GM19397 (cell line): ENCODE results near the gene ZFTA.
"Not testable (repeated sequence)": the region's sequence is repeated elsewhere in the genome, so short reads cannot be mapped to it uniquely, and the experiment has no call there.

Experiments
- ATAC-seq: cut with Tn5 transposase; IDR thresholded peaks from one replicate; pipeline ENCODE4 v1.9.1; 2021; ENCODE audit warnings: mild to moderate bottlenecking, moderate library complexity; ENCODE audit not compliant: unreplicated experiment

ZFTA gene

DNA sequence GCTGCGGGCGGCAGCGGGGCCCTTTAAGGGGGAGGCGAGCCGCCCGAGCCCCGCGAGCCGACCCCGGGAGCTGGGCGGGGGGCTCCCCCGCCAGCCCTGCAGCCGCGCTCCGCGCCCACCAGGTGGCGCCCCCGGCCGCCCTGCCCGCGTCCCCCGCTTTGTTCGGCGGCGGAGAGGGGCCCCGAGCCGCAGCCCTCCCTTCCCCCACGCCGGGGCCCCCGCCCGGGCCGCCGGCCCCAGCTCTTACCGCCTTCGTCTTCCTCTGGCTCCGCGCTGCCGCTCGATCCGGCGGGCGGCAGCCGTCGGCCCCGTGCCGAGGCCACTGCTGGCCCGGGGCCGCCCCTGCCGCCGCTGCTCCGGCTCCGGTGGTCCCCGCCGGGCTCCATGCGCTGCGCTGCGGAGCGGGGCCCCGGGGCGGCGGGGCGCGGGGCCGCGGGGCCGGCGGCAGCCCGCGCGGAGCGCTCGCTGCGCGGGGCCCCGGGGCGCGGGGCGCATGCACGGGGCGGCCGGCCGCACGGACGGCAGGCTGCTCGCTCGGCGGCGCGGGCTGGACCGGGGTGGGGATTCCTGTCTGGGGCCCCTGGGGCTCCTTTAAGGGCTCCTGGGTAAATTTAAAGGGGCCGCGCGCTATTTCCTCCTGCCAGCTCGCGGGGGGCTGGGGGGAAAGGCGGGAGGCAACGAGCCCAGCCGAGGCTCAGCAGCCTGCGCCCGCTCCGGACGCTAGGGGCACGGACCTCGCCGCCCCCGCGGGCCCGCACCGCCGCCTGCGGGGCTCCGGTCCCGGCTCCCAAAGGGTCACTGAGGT, at the start of gene ZFTA:
ZFTA (minus strand) TSS at position 539 of the 805 bp plus-strand sequence; CDS start at position 386, 153 bp downstream.
- ATAC-seq = peak; percentile 48

DNA sequence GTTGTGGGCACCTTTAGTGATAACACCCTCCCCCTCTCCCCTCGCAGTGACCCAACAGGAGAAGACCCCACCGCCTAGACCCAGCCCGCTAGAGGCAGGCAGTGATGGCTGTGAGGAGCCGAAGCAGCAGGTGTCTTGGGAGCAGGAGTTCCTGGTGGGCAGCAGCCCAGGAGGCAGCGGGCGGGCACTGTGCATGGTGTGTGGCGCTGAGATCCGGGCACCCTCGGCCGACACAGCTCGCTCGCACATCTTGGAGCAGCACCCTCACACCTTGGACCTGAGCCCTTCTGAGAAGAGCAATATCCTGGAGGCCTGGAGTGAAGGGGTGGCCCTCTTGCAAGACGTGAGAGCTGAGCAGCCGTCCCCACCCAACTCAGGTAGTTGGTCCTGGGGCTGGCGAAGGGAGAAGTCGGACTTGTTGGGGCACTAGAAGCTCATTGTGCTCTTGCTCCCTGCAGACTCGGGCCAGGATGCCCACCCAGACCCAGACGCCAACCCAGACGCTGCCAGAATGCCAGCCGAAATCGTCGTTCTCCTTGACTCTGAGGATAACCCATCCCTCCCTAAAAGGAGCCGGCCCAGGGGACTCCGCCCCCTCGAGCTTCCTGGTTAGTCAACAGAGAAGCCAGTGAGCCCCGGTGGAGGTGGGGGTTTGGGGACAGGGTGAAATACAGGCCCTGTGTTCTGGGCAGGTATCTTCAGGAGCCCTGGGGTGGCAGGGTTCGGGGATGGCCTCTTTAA, 49.4 kb upstream of the ZFTA start:
- ATAC-seq = no peak

DNA sequence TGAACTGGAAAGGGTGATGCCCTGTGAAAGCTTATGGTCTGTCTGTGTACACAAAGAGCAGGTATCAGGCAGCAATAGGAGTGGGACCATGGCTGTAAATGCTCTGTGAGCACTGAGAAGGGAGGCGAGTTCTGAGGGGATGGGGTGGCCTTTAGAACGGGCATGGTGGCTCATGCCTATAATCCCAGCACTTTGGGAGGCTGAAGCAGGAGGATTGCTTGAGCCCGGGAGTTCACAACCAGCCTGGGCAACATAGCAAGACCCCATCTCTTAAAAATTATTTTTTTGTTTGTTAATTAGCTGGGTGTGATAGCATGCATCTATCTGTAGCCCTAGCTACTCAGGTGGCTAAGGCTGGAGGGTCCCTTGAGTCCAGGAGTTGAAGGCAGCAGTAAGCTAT, 48.2 kb upstream of the ZFTA start:
- no peak for ATAC-seq

DNA sequence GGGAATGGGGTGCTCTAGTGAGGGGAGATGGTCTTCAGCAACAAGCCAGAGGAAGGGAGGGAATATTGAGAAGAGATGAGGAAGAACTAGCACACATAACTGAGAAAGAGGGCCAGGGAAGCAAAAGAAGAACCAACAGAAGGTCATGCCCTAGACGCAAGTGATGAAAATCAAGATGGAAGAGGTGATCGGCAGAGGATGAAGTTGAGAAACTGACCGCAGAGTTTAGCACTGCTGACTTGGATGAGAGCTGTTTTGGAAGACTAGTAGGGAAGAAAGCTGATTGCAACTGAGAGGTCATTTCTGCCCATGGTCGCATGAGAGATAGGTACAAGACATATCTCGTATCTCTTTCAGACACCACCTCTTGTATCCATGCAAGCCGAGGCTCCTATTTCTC, 47.6 kb upstream of the ZFTA start:
- ATAC-seq = no peak

DNA sequence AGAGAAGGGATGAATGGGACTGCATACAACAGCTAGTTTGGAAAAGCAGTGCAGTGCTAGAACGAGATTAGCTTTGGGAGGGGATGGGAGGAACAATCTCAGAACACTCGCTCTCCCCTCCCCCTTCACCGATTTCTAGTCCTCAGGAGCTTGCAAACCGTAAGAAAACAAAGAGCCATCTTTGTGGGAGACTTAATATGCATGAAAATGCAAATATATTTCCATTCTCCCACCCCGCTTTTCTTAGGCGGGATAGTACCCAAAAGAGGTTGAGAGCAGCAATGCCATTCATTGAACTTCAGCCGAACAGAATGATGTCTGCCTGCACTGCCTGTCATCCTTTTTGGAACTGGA, 45.8 kb upstream of the ZFTA start:
- no peak for ATAC-seq

DNA sequence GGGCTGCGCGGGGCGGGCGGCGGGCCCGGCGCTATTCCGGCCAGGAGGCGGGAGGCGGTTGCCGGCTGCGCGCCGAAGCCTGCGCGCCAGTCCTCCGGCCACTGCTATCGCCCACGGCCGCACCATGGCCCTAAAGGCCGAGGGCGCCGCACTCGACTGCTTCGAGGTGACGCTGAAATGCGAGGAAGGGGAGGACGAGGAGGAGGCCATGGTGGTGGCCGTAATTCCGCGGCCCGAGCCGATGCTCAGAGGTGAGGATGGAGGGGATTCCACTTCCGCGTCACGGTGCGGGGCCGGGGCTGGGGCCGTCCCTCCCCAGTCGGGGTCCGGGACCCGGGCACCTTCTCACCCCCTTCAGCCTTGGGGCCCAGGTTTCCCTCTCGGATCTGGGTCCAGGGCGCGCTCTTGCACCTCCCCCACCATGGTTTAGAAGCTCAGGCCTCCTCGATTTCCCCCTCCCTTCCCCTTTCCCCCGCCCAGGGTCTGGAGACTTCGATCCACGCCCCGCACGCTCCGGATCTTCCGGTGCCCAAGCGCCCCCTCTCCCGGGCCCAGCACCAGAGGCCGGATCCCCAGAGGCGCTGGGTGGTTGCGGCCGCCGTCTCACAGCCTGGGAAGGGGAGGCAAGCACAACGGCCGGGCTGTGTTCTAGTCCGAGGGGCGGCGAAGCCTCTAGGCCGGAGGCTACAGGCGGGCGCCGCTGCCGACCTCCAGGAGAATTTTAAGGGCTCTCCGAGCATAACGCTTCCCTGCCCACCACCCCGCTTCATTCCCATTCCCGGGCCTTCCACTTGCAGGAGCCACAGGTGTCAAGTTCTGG, 45.2 kb upstream of the ZFTA start:
- ATAC-seq = peak; percentile 43

DNA sequence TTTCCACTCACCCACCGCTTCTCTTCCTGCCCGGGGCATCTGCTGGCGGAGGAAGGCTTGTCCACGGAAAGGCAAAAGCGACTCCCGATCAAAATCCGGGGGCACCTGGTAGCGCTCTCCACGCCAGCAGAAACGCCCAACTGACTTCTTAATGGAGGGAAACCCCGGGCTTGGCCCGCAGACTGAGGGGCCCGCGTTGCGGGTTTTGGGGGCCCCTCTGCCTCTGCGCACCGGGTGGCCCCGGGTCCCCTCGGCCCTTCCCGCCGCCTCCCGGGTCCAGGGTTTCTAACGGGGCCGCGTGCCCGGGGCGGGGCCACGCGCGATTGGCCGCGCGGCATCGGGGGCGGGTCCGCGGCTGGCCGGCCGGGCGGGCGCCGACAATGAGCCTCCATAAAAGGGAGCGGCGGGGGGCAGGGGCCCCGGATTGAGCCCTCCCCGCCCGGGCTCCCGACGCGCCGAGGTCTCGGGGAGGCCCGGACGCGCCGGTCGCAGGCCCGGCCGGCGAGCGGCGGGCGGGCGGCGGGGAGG, 44.5 kb upstream of the ZFTA start, which contains the start of gene SPINDOC:
SPINDOC (plus strand) TSS at position 422 of the 528 bp plus-strand sequence. CDS start 231 bp downstream, outside the sequence.
- ATAC-seq = peak; percentile 85

DNA sequence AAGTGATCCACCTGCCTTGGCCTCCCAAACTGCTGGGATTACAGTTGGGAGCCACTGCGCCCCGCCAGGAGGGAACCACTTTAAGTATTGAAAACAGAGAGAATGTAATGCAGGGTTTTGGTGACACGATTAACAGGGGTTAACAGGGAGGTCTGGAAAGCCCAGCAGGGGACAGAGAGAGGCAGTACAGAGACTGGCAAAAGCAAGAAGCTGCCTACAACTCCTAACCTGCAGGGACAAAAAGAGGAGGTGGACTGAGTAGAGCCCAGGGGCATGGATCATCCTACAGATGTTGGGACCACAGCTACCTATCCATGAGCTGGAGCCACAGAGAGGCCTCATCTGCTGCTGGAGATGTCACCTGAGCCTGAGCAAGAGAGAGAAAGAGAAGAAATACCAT, 42.9 kb upstream of the ZFTA start:
- no peak for ATAC-seq

DNA sequence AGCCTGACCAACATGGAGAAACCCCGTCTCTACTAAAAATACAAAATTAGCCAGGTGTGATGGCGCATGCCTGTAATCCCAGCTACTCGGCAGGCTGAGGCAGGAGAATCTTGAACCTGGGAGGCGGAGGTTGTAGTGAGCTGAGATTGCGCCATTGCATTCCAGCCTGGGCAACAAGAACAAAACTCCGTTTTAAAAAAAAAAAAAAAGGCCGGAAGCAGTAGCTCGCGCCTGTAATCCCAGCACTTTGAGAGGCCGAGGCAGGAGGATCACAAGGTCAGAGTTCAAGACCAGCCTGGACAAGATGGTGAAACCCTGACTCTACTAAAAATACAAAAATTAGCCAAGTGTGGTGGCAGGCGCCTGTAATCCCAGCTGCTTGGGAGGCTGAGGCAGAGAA, 41.8 kb upstream of the ZFTA start:
- not testable (repeated sequence) for ATAC-seq

DNA sequence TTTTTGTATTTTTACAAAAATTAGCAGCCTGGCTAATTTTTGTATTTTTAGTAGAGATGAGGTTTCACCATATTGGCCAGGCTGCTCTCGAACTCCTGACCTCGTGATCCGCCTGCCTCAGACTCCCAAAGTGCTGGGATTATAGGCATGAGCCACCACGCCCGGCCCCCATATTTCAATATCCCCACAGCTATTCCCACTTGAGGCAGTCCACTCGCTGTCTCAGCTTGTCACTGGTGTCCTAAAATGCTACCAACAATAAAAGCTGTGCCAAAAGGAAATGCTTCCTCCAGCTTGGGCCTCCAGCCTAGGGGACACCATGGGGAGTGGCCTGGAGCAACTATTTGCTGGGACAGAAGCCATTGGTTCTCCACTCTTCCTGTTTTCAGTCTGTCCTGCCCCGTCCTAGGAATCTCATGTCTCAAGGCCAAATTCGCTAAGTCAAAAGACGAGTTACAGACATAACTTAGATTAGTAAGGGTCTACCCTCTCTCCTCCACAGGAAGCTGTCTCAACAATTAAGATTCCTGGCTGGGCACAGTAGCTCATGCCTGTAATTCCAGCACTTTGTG, 37.4 kb upstream of the ZFTA start:
- no peak for ATAC-seq

DNA sequence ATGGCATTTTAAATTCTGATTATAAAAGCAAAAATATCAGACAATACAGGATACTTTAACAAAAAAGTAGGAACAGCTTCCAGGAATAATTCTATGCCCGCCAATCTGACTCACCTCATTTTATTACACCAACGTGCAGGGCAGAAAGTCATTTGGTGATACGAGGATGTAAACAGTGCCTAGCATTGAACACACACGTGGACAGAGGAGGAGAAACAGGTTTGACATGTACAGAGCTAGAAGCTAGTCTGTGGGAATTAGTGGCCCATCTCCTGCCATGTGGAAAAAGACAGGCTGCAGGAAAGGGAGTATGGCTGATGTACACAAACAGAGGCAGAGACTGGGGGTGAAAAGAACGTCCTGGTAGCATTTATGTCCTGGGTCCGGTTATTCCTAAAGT, 35.7 kb upstream of the ZFTA start:
- ATAC-seq = no peak

DNA sequence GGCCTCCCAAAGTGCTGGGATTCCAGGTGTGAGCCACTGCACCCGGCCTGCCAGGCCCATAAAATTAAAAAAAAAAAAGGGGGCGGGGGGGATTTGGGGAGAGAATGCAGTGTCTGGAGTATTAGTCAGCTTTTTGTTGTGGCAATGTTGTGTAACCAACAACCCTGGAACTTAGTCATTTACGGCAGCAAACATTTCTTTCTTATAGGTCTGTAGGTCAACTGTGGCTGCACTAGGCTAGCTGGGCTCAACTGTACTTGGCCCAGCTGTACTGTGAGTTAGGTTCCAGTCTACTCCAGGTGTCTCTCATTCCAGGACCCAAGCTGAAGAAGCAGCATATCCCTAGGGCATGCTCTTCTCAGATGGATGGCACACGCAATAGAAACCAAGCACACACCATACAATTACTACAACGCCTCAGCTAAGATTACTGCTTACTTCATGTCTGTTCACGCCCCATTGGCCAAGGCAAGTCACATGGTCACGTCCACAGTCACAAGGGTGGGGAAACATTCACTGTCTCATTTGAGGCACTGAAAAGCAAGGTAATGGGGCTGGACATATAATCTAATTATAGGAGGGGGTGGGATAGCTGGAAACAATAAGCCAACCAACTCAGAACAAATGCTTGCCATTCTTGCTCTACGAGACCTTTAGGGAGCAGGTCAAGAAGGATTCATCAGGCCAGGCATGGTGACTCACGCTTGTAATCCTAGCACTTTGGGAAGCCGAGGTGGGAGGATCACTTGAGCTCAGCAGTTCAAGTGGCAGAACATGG, 34.3 kb upstream of the ZFTA start:
- ATAC-seq = no peak

DNA sequence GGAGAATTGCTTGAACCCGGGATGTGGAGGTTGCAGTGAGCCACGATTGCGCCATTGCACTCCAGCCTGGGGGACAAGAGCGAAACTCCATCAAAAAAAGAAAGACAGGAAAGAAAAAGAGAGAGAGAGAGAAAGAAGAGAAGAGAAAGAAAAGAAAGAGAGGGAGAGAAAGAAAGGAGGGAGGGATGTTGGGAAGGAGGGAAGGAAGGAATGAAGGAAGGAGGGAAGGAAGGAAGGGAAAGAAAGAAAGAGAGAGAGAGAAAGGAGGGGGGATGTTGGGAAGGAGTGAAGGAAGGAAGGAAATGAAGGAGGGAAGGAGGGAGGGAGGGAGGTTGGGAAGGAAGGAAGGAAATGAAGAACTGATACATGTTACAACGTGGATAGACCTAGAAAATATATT, 32.3 kb upstream of the ZFTA start:
- no peak for ATAC-seq

DNA sequence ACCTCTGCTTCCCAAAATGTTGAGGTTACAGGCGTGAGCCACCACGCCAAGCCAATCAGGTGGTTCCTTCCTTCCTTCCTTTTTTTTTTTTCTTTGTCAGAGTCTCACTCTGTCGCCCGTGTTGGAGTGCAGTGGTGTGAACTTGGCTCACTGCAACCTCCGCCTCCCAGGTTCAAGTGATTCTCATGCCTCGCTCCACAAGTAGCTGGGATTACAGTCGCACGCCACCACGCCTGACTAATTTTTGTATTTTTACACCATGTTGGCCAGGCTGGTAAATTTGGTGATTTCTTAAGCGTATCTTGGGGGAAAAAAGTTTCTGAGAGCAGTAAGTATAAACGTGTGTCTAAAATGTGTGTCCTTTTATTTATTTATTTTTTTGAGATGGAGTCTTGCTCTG, 26.5 kb upstream of the ZFTA start:
- ATAC-seq = no peak

DNA sequence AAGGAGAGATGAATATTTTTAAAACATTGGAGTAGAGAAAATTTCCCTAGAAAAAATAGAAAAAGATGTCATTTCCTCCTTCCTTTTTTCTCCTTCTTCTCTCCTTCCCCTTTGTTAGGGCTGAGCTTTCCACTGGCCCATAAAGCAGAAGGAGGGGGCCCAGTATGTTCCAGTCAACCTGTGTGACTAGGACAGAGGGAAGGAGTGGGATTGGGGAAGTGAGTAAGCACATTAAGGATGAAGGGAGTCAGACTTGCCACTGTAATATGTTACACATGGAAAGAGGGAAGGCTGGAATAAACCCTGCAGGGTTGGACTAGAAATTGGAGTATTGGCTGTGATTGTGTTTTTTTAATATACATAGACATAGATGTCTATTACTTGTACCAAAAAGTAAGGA, 24.6 kb upstream of the ZFTA start:
- no peak for ATAC-seq

DNA sequence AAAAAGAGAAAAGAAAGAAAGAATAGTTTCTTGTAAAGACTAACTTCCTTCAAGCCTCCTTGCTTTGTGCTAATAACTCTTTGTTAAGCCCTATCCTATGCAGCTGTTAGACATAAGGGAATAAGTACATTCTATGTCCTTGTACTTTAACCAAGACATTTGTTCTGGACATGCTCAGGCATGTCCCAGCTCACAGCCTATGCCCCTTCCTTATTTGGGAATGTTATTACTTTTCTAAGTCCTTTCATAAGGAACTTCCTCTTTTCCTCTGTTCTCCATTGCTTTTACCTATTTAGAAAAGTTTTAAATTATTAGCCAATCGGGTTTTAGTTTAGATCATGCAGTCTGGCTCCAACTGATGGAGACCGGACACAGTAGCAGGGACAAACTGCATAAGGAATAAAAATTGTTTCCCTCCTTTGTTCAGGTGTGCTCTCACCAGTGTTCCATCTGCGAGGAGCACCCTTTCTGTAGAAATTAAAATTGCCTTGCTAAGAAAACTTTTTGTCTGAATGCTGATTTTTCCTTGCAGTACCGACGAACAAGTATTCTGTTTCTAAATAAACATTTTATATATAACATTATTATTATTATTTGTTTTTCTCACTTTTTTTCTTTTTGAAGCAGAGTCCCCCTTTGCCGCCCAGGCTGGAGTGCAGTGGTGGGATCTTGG, 23.1 kb upstream of the ZFTA start:
- ATAC-seq = no peak

DNA sequence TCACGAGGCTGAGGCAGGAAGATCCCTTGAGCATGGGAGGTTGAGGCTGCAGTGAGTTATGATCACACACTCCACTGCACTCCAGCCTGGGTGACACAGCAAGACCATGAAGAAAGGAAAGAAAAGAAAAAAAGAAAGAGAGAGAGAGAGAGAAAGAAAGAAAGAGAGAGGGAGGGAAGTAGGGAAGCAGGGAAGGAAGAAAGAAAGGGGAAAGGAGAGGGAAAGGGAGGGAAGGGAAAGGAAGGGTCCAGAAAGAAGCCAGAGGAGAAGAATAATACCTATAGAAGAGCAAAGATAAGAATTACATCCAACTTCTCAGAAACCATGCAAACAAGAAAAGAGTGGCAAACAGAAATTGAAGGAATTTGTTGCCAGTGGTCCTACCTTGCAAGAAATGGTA, 17.2 kb upstream of the ZFTA start:
- ATAC-seq = no peak

DNA sequence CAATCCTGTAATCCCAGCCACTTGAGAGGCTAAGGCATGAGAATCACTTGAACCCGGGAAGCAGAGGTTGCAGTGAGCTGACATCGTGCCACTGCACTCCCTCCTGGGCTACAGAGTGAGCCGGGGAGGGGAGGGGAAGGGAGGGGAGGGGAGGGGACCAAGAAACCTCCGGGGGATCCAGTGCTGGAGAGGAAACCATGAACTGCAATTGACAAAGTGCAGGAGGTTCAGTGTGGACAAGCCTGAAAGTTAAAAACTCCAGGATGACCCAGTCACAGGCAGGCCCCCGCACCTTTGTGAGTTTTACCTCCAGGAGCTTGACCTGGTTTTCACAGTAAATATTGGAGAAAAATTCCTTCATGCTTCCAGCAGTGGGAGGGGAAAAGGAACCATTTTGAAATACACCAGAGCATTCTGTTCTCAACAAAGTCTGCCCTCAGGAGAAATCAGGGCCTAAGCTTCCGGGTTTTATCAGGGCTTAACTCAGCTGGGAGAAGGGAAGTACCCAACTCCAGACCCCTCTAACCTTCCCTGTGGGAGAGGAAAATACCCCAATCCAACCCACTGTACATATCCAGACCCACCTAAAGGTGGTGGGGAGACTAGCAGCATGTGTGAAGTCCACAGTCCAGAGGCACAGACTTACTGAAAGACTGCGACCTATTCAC, 15.5 kb upstream of the ZFTA start:
- ATAC-seq = no peak

DNA sequence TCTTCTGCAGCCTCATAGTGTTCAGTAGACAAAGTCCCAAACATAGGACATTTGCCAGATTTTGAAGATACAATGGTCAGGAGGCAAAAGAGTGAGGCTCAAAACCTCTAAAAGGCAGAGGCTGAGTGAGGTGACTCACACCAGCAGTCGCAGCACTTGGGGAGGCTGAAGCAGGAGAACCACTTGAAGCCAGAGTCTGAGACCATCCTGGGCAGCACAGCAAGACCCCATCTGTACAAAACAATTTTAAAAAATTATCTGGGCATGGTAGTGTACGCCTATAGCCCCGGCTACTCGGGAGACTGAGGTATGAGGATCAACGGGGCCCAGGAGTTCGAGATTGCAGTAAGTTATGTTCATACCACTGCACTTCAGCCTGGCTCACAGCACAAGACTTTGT, 14.2 kb upstream of the ZFTA start:
- no peak for ATAC-seq
